ENCODE data around the gene TM4SF18.
A peak's percentile ranks its signal among the peaks of the same experiment; 100 is the strongest.

The TM4SF18 gene

DNA sequence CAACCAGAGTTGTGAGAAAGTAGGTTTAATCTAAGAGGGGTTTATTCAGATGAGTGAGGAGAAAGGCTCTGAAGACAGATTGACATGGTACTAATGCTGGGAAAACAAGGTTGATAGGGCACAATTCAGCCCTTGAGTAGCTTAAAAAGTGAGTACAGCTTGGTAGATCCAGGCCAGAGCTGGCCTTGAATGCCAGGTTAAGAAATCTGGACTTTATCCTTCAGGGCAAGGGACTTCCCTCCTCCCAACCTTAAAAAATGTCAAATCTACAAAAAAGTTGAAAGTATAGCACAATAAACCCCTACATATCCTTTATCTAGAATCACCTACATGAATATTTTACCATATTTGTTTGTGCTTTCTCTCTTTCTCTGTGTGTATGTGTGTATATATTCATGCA, 7.9 kb downstream of the TM4SF18 start:
- DNase-seq = no peak

GRCh38 chr3:149324332-149324731, 9.1 kb downstream of the TM4SF18 start:
- no peak for DNase-seq

- DNase-seq = no peak
Observed at GRCh38 chr3:149321640-149322039, 11.8 kb downstream of the TM4SF18 start.

- no peak for DNase-seq
Observed at GRCh38 chr3:149321136-149321535, 12.3 kb downstream of the TM4SF18 start.

DNA sequence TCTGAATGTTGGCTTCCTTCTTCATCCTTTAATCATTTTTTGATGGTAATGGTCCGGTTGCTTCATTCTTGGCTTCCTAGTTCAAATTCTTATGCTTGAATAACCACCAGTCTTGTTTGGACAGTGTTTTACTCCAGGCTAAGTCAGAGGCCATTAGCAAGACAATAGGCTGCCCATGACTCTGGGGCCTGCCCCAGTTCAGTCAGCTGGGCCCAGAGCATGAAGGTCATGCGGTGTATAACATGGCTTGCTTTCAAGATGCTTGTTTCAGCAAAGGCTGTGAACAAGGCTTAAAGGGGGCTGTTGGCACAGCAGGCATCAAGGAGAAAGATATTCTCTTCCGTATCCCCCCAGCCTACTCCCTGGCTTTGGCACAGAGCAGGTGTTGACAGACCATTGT, 13.7 kb downstream of the TM4SF18 start:
- DNase-seq = no peak

GRCh38 chr3:149317072-149317471, 16.4 kb downstream of the TM4SF18 start:
- no peak for DNase-seq

DNA sequence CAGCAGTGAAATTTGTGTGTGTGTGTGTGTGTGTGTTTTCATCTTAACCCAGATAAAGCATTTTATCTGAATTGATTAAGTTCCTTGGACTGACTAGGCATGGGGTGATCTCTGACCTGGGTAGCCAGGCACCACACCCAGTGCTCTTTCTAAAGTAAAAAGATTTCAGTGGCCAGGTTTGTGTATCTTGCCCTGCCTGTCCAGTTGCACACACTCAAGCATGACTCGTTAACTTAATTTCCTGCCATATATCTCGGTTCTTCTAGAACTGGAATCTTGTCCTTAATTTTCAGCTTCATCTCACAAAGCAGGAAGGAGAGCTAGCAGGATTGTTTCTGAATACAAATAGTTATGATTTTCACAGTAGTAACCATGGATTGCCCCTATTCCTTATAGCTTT, 17.0 kb downstream of the TM4SF18 start:
- DNase-seq = no peak

DNA sequence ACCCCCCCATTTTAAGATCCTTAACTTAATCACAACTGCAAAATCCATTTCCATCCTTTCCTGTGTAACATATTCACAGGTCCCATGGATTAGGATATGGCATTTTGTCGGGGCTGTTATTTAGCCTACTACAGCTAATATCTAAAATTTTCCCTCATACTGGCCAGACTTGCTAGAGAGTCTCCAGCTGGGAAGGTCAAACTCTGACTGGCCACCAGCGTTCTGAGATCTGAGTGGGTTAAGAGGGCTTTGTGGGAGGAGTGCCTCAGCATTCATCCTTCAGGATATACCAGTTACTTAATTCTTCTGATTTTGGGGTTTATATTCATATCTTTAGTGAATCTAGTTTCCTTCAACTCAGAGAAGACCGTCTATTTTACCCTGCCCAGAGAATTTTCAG, 17.7 kb downstream of the TM4SF18 start:
- DNase-seq = no peak

DNA sequence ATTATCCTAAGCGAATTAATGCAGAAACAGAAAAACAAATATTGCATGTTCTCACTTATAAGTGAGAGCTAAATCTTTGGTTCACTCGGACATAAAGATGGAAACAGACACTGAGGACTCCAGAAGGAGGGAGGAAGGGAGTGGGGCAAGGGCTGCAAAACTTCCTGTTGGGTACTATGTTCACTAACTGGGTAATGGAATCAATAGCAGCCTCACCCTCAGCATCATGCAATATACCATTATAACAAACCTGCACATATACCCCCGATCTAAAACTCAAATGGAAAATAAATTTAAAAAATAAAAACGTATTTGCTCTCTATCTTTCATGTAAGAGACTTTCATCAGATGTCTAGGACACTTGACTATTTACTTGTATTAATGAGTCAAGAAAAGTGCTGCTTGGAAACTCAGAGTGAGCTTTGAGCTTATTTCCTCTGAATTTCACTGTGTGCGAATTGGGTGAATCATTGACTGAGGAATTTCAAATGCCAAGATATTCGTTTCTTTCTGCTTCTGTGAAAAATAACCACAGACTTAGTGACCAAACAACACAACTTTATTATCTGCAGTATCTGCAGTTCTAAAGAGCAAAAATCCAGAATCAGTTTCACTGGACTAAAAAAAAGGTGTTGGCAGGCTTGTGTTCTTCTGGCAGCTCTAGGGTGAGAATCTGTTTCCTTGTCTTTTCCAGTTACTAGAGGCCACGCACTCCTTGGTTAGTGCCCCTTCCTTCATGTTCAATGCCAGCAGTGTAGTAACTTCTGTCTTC, 18.4 kb downstream of the TM4SF18 start:
- DNase-seq = no peak

- DNase-seq = no peak
Observed at GRCh38 chr3:149313542-149313941, 19.9 kb downstream of the TM4SF18 start.

DNA sequence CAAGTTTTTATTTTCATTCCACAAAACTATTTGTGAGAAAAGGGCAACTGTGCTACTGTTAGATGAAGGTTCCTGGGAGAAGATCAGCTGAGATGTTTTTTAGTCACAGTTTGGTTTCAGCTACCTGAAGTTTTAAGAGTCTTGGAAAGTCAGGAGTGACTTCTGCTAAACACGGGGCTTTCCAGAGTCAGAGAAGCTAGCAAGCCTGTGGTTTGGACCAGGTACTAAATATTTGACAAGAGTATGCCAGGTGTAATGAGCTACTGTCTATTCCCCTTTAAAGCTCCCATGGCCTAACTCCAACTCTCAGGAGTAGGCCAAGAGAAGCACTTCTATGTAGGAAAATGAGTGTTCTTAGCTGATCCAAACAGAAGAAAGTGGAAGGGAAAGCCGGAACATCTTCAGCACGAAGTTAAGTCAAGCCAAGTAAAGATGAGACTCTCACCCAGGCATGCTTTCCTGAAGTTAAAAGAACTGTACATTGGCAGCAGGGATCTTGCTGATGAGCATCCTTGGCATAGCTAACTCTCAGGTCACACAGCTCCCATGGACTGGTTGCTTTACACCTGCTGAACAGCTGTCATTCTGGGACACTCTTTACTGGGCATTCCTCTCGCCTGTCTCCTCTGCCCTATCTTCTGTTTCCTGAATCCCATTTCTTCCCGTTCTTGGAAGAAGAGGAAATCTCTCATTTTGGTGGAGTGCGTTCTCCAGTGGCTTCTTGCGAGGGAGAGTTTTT, 22.5 kb downstream of the TM4SF18 start:
- DNase-seq = no peak

GRCh38 chr3:149307435-149307783, 26.0 kb downstream of the TM4SF18 start:
- no peak for DNase-seq

- no peak for DNase-seq
Observed at GRCh38 chr3:149306751-149307434, 26.5 kb downstream of the TM4SF18 start.

- no peak for DNase-seq
Observed at GRCh38 chr3:149305376-149305775, 28.1 kb downstream of the TM4SF18 start.

DNA sequence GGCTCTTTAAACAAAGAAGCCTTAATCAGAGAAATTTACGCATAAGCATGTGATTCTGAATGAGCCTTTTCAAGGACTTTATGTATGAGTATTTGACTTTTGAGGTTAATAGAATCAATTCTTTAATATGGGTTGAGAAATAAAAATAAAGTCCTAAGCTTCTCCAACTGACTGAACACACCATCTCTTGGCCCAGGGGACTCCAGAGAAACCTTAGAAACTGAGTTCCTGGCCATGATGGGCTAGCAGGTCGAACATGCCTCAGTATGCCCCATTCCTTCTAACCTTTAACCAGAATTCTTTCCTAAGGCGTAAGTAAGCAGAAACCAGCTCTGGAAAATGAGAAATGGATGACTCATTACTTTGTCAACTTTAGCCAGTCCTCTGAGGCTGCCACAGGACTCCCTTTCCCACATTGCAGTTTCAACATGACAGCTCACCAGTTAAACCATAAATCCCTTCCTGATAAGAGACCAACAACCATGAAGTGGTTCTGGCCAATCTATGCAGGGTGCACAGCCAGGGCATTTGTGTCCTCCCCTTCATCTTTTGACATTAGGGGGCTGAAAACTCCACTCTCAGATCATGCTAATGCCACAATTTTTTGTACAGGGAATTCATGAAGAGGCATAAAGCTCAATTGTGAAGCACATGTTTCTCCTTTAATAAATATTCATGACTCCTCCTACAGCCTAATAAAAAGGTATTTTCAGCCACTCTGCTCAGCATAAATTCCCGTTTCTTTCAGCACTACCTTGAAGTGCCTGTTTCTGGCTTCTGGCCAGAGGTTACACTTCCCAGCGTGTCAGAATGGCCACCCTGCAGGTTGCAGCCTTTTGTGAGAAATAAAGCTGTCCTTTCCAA, 33.3 kb downstream of the TM4SF18 start:
- peak; percentile 5 for DNase-seq

DNA sequence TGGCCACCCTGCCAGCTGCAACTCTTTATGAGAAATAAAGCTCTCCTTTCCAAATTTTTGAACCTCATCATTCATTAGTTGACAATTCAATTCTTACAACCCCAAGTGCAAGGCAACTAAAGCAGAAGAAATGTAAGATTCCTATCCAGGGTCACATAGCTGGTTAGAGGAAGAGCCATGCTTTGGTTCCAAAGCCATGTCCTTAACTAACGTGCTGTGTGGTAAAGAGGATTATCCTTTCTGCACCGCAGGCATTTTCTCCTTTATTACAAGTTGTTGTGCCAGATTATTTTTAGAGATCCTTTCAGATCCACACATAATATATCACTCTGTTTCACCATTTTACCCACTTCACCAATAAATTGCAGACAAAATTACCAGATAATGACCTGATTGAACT, 36.5 kb downstream of the TM4SF18 start:
- no peak for DNase-seq

GRCh38 chr3:149292666-149293065, 40.8 kb downstream of the TM4SF18 start:
- no peak for DNase-seq

DNA sequence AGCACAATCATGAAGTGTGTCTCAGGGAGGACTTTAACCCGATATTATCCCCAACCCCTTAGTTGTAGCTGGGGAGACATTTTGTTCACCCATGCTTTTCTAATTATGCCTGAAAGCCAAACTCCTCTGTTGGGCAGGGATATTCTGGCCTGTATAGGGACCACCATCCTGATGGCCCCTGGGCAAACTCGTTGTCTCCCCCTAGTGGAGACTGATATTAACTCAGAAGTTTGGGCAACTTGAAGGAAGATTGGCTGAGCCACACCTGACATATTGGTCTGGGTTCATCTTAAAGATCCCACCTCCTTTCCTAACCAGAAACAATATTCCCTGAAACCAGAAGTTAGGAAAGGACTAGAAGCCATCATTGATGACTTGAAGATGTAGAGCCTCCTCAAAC, 42.3 kb downstream of the TM4SF18 start:
- no peak for DNase-seq

DNA sequence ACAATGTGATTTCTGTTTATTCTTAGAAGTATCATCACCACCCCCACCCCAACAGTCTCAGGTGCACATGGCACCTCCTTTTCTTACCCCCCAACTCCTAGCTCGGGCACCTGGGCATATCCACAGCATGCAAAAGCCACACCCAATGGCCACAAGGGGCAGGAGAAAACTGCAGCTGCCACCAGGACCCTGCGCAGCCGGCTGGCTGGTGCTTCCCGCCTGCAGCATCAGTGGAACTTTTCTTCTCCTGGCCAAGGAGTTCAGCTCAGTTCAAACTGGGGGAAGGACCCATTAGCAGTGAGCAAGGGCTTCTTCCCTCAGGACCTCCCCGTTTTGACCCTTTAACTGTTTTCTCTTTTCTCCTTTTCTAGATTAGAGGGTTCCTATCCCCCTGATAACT, 44.8 kb downstream of the TM4SF18 start:
- no peak for DNase-seq

- DNase-seq = no peak
Observed at GRCh38 chr3:149284034-149284433, 49.4 kb downstream of the TM4SF18 start.

GRCh38 chr3:149283401-149283800, 50.0 kb downstream of the TM4SF18 start:
- no peak for DNase-seq

- DNase-seq = no peak
Observed at GRCh38 chr3:149282836-149283235, 50.6 kb downstream of the TM4SF18 start.

GRCh38 chr3:149282322-149282721, 51.1 kb downstream of the TM4SF18 start:
- DNase-seq = no peak

All from stimulated activated CD4-positive, alpha-beta T cell treated with anti-CD3 and anti-CD28 coated beads, Interleukin-15, amount 100 ng/mL, for 24 hours (primary cell).